WI38 (cell line): Measurements from ENCODE around the gene PRLR.

Source experiments
- H3K4me3 ChIP-seq: 2 replicates; pipeline ENCODE4 v1.5.1; 2011; ENCODE audit warnings: low read depth, mild to moderate bottlenecking, control low read depth, low read length
- CTCF ChIP-seq: IDR thresholded peaks from 2 replicates; pipeline ENCODE4 v1.5.1; 2012; ENCODE audit warnings: low read depth, mild to moderate bottlenecking, control low read depth, low read length

The PRLR gene

GRCh38 chr5:35242702-35243258, 12.5 kb upstream of the PRLR start:
- H3K4me3 ChIP-seq = no peak overlapping the region
- TF ChIP-seq CTCF = no peak

GRCh38 chr5:35240892-35241291, 10.6 kb upstream of the PRLR start:
- TF ChIP-seq CTCF = no peak

GRCh38 chr5:35239911-35240610, 9.8 kb upstream of the PRLR start:
- TF ChIP-seq CTCF = no peak
- H3K4me3 ChIP-seq = no peak overlapping the region

More at GRCh38 chr5:35240892-35241291, 10.6 kb upstream of the PRLR start:
- H3K4me3 ChIP-seq = no peak overlapping the region

- H3K4me3 ChIP-seq = no peak overlapping the region
- no peak for TF ChIP-seq CTCF
Observed at GRCh38 chr5:35239476-35239875, 9.2 kb upstream of the PRLR start.

- TF ChIP-seq CTCF = no peak
- H3K4me3 ChIP-seq = no peak overlapping the region
Observed at GRCh38 chr5:35237580-35238376, 7.5 kb upstream of the PRLR start.

GRCh38 chr5:35236770-35237169, 6.5 kb upstream of the PRLR start:
- no peak overlapping the region for H3K4me3 ChIP-seq
- no peak for TF ChIP-seq CTCF

- no peak overlapping the region for H3K4me3 ChIP-seq
- TF ChIP-seq CTCF = no peak
Observed at GRCh38 chr5:35233601-35234000, 3.3 kb upstream of the PRLR start.
